GM18951 (cell line): ENCODE measurements around the gene FDXACB1.

ENCODE experiments used
- POLR2A ChIP-seq: IDR thresholded peaks from 4 replicates; pipeline ENCODE4 v1.6.1; 2011; ENCODE audit warnings: mild to moderate bottlenecking; ENCODE audit not compliant: insufficient read length, insufficient read depth; ENCODE audit errors: extremely low read depth
- in situ Hi-C: fragments of 300-500 bp; cut with MboI; formaldehyde crosslinking; loops from one replicate; pipeline ENCODE4 v1.12.0; 2022; ENCODE audit warnings: low sequenced_read_pairs, mixed read lengths, inconsistent platforms; ENCODE audit not compliant: unreplicated experiment

Gene FDXACB1

DNA sequence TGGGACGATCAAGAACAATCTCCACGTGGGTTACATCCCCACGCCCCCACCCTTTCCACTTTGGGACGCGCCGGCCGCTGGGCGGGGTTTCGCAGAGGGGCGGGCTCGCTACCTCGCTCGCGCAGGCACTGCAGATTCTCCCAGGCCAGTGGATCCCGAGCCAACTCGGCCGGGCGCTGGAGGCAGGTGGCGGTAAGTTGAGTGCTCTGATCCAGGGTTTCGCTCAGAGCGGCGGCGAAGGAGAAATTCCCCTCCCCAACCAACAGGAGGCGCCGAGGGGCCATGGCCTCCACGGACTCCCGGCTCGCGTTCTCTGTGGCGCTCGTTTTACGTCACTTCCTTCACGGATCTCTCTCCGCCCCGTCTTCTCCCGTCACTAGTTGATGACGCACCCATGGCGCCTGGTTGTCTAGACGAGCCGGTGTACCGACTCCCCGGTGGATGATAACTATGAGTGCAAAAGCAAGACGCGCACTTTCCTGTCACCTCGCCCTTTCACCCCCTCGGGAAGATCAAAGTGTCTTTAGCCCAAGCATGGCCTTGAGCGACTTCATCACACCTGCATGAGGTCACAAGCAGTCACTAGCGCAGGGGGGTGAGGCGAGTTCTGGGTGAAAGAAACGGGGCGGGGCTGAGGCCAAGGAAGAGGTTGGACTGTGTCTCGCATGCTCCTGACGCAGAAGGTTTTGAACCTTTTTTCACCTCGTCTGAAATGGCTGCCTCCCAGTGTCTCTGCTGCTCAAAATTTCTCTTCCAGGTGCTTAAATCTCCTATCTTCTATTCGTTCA lies at the start of gene FDXACB1, which contains the start of gene CFAP68:
FDXACB1 (minus strand) TSS at position 317 of the 788 bp plus-strand sequence; CDS start at position 284, 33 bp downstream.
CFAP68 (plus strand) TSS at position 693 of the 788 bp plus-strand sequence; CDS start at position 713, 20 bp downstream.
- in situ Hi-C loops: no loop called here
- TF ChIP-seq POLR2A: peak; percentile 71

GRCh38 chr11:111926505-111927391 lies 47.8 kb upstream of the FDXACB1 start:
- in situ Hi-C loops: no loop called here
- TF ChIP-seq POLR2A: peak; percentile 76

DNA sequence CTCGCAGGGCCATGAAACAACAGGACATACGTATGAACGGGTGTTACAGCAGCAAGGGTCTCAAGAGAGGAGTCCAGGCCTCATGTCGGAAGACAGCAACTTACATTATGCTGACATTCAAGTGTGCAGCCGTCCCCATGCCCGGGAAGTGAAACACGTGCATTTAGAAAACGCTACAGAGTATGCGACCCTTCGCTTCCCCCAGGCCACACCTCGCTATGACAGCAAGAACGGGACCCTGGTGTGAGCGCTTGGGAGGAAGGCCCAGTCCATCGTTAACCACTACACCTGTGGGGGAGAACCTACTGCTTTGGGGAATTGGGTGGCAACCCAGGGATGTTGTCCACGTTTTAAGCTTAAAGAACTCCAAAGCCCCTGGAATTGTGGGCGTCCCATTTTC lies 47.0 kb upstream of the FDXACB1 start:
- in situ Hi-C loops: no loop called here
- no peak for TF ChIP-seq POLR2A

- in situ Hi-C loops: no loop called here
- no peak for TF ChIP-seq POLR2A
These were observed 45.0 kb upstream of the FDXACB1 start for GRCh38 chr11:111923951-111924350.

GRCh38 chr11:111923351-111923788 lies 44.4 kb upstream of the FDXACB1 start:
- TF ChIP-seq POLR2A: no peak
- in situ Hi-C loops: no loop called here

GRCh38 chr11:111922803-111923202 lies 43.8 kb upstream of the FDXACB1 start:
- TF ChIP-seq POLR2A: no peak
- in situ Hi-C loops: no loop called here

DNA sequence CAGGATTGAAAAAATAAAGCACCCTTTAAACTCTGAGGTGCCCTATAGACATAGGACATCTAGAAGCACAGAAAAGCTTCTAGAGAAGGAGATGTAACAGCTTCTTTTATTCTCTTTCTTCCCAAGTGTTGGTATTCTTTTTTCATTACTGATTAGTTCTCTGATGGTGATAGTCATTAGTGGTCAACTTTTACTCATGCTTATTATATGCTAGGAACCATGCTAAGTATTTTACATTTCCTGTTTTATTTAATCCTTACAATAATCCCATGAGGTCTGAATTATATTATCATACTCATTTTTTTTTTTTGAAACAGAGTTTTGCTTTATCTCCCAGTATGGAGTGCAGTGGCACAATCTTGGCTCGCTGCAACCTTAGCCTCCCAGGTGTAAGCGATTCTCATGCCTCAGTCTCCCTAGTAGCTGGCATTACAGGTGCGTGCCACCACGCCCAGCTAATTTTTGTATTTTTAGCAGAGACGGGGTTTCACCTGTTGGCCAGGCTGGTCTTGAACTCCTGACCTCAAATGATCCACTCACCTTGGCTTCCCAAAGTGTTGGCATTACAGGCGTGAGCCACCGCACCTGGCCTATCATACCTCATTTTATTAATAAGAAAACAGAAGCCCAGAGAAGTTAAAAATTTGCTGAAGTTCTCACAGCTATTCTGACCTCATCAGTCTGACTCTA lies 42.7 kb upstream of the FDXACB1 start:
- in situ Hi-C loops: no loop called here
- no peak for TF ChIP-seq POLR2A

DNA sequence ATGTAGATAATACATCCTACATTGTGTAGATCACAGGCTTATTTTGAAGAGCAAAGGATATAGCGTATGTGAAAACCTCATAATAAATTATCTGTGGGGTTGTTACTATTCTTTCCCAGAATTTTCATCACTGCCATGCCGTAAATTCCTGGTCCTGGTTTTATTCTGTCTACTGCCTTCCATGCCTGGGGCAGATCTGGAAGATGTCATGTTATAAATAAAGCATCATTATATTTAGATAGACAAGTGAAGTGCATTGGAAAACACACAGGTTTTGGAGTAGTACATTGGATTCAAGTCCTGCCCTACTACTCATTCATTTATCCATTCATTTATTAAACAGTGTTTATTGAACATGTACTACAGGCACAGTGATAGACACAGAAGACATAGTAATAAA lies 41.9 kb upstream of the FDXACB1 start:
- in situ Hi-C loops: no loop called here
- no peak for TF ChIP-seq POLR2A

DNA sequence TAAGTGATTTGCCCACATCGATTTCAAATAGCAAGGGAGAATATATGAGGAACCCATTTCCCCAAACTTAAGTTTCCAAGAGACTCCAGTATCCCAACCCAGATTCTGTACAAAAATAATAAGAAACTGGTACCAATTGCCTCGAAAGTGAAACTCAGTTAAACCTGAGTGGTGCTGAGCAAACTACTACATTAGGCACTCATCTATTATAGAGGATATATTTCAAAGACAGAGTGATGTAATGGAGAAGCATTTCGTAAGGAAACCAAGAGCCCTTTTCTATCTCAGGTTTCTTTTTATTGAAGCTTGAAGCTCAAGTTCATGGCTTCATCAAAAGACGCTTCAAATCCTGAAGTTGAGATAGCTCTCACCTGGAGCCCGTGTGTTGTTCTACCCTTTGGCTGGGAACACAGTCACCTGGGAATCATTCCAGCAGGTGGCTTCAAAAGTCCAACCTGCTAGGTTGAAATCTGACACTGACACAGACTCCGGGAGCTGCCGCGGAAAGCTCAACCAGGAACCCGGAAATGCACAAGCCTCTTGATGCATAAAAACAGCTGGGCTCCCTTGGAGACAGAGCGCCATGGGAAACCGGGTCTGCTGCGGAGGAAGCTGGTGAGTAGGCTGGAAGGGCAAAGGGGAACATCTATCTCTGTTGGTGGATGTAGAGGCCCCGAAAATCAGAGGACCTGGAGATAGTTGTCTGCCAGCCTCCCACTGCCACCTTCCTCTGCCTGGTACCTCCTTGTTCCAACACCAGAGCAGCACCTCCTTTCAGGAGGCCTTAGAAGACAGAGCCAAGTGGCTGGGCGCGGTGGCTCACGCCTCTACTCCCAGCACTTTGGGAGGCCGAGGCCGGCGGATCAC lies 39.7 kb upstream of the FDXACB1 start, which contains the start of gene C11orf52:
C11orf52 (plus strand) TSS at position 524 of the 867 bp plus-strand sequence; CDS start at position 584, 60 bp downstream.
- in situ Hi-C loops: no loop called here
- TF ChIP-seq POLR2A: no peak

DNA sequence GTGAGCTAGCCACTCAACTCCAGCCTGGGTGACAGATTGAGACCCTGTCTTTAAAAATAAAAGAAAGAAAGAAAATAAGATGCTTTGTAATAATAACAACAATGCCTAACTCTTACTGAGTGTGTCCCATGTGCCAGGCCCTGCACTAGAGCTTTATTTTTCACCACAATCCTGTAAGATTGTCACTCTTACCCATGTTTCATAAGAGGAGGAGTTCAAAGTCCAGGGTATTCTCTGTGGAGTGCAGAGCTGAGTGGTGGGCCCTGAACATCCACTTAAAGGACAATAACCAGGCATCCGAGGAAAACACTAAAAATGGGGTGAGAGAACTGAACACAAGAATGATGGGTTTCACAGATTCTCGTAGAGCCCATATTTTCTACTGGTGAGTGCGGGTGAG lies 38.8 kb upstream of the FDXACB1 start:
- in situ Hi-C loops: no loop called here
- no peak for TF ChIP-seq POLR2A

- no peak for TF ChIP-seq POLR2A
- in situ Hi-C loops: no loop called here
These were observed 38.3 kb upstream of the FDXACB1 start for GRCh38 chr11:111917312-111917711.

DNA sequence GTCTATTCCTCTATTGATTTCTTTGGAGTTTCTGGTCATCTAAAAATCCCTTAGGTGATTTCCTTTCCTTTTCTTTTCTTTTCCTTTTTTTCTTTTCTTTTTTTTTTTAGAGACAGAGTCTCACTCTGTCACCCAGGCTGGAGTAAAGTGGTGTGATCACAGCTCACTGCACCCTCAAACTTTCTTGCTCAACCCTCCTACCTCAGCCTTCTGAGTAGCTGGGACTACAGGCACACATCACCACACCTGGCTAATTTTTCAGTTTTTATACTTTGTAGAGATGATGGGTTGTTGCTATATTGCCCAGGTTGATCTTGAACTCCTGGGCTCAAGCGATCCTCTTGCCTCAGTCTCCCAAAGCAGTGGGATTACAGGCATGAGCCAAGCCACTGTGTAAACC lies 37.8 kb upstream of the FDXACB1 start:
- in situ Hi-C loops: no loop called here

More for the DNA sequence above, 37.8 kb upstream of the FDXACB1 start:
- TF ChIP-seq POLR2A: no peak
